ENCODE measurements around the gene HTRA3. TPM values are rescaled to one million over a fixed set of nuclear protein-coding genes. Genes with fewer than 3 reads are reported as not detected.

The HTRA3 gene
- total RNA-seq, 4 donors from 2014 or later: 56.1 to 82.2 (median 67.2) TPM

DNA sequence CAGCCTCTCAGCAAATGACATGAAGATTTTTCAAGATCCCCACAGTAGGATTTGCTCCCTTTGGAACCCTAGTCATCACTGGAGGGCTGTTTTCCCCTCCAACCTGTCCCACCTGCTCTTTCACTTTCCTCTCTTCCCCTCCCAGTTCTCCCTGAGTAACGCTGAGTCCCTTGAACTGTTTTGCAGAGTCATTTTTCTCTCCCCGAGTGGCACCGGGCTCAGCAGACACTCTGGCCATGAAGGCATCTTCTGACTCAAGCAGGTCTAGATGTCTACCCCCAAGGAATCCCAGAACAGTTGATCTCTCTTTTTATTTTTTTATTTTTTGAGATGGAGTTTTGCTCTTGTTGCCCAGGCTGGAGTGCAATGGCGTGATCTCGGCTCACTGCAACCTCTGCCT, 52.2 kb downstream of the HTRA3 start:
- DNase-seq (ENCODE audit: extremely low spot score): no peak
- no peaks in the 10 kb centered on the region for H3K36me3 ChIP-seq
- H3K4me3 ChIP-seq: no peak overlapping the region
- H3K4me1 ChIP-seq: peaks cover 19 to 39% (median 30%) of the 10 kb centered on the region in 4 donors
- no peaks in the 10 kb centered on the region for H3K27me3 ChIP-seq
- TF ChIP-seq CTCF (IDR thresholded peaks at IDR 0.05): no peak
- TF ChIP-seq EP300 (IDR thresholded peaks at IDR 0.05): no peak
- no peak for TF ChIP-seq POLR2A (IDR thresholded peaks at IDR 0.05; ENCODE audit: low read depth)
- TF ChIP-seq POLR2AphosphoS5 (IDR thresholded peaks at IDR 0.05): no peak
- H3K9me3 ChIP-seq: peaks cover 0 to 11% (median 5%) of the 10 kb centered on the region in 4 donors
- 87% methylated on average over 5 of the region's 5 CpGs for WGBS
- no peak overlapping the region for H3K27ac ChIP-seq (replicated peaks in 1 of 4)
- intact Hi-C loops (cut with DNase I): no loop called here

DNA sequence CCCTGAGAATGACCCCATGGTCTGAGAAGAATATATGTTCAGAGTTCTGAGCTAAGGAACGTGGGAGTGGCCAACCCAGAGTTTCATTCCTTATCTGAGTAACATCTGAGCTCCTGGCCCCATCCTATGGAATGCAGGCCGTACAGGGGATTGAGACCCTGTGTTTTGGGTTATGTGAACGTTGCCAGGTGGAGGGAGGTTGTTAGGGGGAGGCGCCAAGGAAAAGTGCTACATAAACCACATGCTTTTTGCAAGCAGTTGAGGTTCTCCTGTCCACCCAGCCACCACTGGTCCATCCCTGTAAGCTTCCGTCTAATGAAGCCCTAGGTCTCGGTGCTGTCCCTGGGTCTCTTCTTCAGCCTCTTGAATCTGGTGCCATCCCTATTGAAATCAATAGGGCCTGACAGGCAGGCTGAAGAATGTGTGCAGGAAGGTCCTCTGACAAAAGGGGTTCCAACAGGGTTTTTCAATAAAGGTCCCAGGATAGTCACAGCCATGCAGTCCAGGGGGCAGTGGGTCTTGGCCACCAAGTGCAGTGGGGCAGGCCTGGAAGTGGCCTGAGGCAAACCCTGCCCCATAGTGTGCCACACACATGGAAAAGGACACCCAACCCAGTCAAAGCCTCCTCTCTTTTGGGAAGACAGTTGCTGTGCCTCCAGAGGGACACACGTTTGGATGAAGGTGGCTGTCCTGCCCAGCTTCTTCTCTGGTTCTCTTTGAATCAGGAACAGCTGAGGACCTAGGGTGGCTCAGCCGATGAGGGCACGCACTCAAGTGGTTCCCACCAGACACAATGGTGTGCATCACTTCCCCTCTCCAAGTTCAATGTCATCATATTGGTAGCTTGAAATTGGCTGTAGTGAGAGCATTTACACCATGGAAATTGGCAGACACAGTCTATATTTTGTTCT, 53.5 kb downstream of the HTRA3 start:
- WGBS: 90% methylated on average over 9 of the region's 9 CpGs
- Histone ChIP-seq H3K4me1 (peaks cover 19 to 32% (median 26%) of the 10 kb centered on the region in 4 donors), H3K36me3 (no peaks in the 10 kb centered on the region), H3K27me3 (no peaks in the 10 kb centered on the region), H3K4me3 (no peak overlapping the region), H3K9me3 (peaks cover 0 to 13% (median 6%) of the 10 kb centered on the region in 4 donors), H3K27ac (replicated peaks in 1 of 4) (no peak overlapping the region)
- DNase-seq (ENCODE audit: extremely low spot score): no peak
- intact Hi-C loops (cut with DNase I): no loop called here
- TF ChIP-seq POLR2A (IDR thresholded peaks at IDR 0.05; ENCODE audit: low read depth): no peak
- TF ChIP-seq POLR2AphosphoS5 (IDR thresholded peaks at IDR 0.05): no peak
- TF ChIP-seq EP300 (IDR thresholded peaks at IDR 0.05): no peak
- TF ChIP-seq CTCF (IDR thresholded peaks at IDR 0.05): no peak

GRCh38 chr4:8323947-8324555, 54.5 kb downstream of the HTRA3 start:
- DNase-seq (ENCODE audit: extremely low spot score): no peak
- intact Hi-C loops (cut with DNase I): no loop called here
- peaks cover 19 to 29% (median 21%) of the 10 kb centered on the region in 4 donors for H3K4me1 ChIP-seq
- WGBS: 95% methylated on average over 5 of the region's 5 CpGs
- no peak overlapping the region for H3K27ac ChIP-seq (replicated peaks in 1 of 4)
- peaks cover 0 to 13% (median 6%) of the 10 kb centered on the region in 4 donors for H3K9me3 ChIP-seq
- no peak overlapping the region for H3K4me3 ChIP-seq
- TF ChIP-seq EP300 (IDR thresholded peaks at IDR 0.05) (no peak), POLR2AphosphoS5 (IDR thresholded peaks at IDR 0.05) (no peak), POLR2A (IDR thresholded peaks at IDR 0.05; ENCODE audit: low read depth) (no peak), CTCF (IDR thresholded peaks at IDR 0.05) (no peak)
- no peaks in the 10 kb centered on the region for H3K27me3 ChIP-seq
- no peaks in the 10 kb centered on the region for H3K36me3 ChIP-seq

GRCh38 chr4:8324640-8325239, 55.2 kb downstream of the HTRA3 start:
- H3K4me3 ChIP-seq: no peak overlapping the region
- no peak for DNase-seq (ENCODE audit: extremely low spot score)
- H3K27me3 ChIP-seq: no peaks in the 10 kb centered on the region
- intact Hi-C loops (cut with DNase I): no loop called here
- no peaks in the 10 kb centered on the region for H3K36me3 ChIP-seq
- TF ChIP-seq CTCF (IDR thresholded peaks at IDR 0.05) (no peak), POLR2AphosphoS5 (IDR thresholded peaks at IDR 0.05) (no peak), EP300 (IDR thresholded peaks at IDR 0.05) (no peak), POLR2A (IDR thresholded peaks at IDR 0.05; ENCODE audit: low read depth) (no peak)
- 93% methylated on average over 6 of the region's 6 CpGs for WGBS
- no peak overlapping the region for H3K27ac ChIP-seq (replicated peaks in 1 of 4)
- H3K4me1 ChIP-seq: peaks cover 12 to 23% (median 16%) of the 10 kb centered on the region in 4 donors
- peaks cover 0 to 13% (median 6%) of the 10 kb centered on the region in 4 donors for H3K9me3 ChIP-seq

Data from esophagus muscularis mucosa (tissue), 4 donors.